ENCODE data around the gene IL6R.

The IL6R gene

DNA sequence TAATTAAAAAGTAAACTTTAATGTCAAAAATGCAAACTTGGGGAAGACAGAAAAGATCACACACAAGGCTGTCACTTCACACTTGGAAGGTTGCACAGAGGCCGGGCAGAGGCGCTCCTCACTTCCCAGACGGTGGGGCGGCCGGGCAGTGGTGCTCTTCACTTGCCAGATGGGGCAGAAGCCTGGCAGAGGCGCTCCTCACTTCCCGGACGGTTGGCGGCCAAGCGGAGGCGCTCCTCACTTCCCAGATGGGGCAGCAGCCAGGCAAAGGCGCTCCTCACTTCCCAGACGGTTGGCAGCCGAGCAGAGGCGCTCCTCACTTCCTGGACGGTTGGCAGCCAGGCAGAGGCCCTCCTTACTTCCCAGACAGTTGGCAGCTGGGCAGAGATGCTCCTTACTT lies 25.8 kb upstream of the IL6R start:
- TF ChIP-seq, protein P1, sequence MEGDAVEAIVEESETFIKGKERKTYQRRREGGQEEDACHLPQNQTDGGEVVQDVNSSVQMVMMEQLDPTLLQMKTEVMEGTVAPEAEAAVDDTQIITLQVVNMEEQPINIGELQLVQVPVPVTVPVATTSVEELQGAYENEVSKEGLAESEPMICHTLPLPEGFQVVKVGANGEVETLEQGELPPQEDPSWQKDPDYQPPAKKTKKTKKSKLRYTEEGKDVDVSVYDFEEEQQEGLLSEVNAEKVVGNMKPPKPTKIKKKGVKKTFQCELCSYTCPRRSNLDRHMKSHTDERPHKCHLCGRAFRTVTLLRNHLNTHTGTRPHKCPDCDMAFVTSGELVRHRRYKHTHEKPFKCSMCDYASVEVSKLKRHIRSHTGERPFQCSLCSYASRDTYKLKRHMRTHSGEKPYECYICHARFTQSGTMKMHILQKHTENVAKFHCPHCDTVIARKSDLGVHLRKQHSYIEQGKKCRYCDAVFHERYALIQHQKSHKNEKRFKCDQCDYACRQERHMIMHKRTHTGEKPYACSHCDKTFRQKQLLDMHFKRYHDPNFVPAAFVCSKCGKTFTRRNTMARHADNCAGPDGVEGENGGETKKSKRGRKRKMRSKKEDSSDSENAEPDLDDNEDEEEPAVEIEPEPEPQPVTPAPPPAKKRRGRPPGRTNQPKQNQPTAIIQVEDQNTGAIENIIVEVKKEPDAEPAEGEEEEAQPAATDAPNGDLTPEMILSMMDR (IDR thresholded peaks at IDR 0.05; ENCODE audit: low read depth, low read length), result no peak
- TF ChIP-seq MYC (IDR thresholded peaks at IDR 0.05; ENCODE audit: low read depth, low read length), result no peak
- TF ChIP-seq POLR2A (IDR thresholded peaks at IDR 0.05; ENCODE audit: extremely low read depth, insufficient read length), result no peak
- TF ChIP-seq, protein P2, sequence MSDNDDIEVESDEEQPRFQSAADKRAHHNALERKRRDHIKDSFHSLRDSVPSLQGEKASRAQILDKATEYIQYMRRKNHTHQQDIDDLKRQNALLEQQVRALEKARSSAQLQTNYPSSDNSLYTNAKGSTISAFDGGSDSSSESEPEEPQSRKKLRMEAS (IDR thresholded peaks at IDR 0.05; ENCODE audit: low read depth, low read length), result no peak
- no peak for DNase-seq (ENCODE audit: low read depth)
- H3K4me3 ChIP-seq (ENCODE audit: low read depth, low read length), result no peak overlapping the region

DNA sequence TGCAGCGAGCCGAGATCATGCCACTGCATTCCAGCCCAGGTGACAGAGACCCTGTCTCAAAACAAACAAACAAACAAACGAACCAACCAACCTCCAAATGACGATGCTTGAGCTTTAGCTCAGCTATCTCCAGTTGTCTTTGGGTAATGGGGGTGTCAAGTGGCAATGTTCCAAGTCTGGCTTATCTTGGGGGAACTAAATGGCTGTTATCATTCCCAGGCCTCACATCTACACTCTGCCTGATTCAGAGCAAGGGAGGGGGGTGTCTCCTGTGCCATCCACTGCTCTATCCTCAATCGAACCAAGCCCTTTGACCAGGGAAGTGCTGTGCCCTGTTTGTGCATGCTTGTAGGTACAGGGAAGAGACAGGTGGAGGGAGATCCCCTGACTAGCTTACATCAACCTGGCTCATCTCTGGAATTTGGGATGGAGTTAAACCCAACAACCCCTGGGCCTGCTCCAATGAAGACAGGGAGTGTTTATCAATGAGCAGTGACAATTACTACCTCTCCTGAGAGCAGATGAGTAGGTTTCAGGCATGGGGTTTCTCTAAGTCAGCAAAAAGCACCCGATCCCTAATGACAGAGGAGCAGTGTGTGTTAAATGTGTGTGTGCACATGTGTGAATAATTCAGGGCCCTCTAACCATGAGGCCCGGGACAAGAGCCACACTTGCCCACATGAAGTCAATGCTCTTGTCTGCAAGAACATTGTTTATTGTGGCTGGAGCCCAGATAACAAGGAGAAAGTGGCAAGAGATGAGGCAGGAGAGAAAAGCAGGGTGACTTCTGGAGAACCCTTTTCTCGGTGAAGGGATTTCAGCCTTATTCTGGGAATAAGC lies 20.3 kb upstream of the IL6R start:
- H3K4me3 ChIP-seq (ENCODE audit: low read depth, low read length), result no peak overlapping the region
- no peak for TF ChIP-seq MYC (IDR thresholded peaks at IDR 0.05; ENCODE audit: low read depth, low read length)
- TF ChIP-seq, protein P2 (IDR thresholded peaks at IDR 0.05; ENCODE audit: low read depth, low read length), result no peak
- no peak for TF ChIP-seq POLR2A (IDR thresholded peaks at IDR 0.05; ENCODE audit: extremely low read depth, insufficient read length)
- TF ChIP-seq, protein P1 (IDR thresholded peaks at IDR 0.05; ENCODE audit: low read depth, low read length), result no peak
- DNase-seq (ENCODE audit: low read depth), result no peak

DNA sequence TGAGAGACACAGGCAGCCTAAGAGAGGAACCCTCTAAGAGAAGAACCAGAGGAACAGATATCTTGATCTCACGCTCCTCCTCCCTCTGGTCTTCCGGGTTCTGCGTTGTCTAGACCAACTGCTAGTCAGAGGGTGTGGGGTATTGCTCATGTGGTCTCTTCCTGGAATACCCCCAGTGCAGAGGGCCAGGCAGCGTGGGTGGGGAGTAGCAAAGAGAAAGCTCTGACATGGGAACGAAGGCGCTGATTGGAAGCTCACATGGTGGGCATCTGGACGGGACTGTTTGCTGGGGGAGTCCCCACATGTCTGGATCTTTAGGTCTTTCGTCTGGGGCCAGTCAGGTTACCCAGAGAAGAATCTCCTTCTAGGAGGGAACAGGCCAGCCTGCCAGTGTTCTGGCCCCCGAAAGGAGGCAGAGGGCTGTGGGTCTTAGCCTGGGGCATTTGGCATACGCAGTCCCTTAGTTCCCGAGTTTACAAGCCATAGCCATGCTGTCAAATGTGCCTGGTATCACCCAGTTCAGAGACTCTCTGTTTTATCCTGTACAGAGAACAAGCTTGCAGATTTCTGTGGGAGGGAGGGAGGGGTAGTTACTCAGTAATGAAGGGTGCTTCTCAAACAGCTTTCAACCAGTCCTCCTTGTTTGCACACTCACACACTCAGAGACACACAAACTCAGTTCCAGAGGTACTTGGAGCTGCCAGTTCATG lies 18.3 kb upstream of the IL6R start:
- H3K4me3 ChIP-seq (ENCODE audit: low read depth, low read length), result no peak overlapping the region
- TF ChIP-seq, protein P2 (IDR thresholded peaks at IDR 0.05; ENCODE audit: low read depth, low read length), result no peak
- TF ChIP-seq MYC (IDR thresholded peaks at IDR 0.05; ENCODE audit: low read depth, low read length), result no peak
- TF ChIP-seq, protein P1 (IDR thresholded peaks at IDR 0.05; ENCODE audit: low read depth, low read length), result no peak
- no peak for TF ChIP-seq POLR2A (IDR thresholded peaks at IDR 0.05; ENCODE audit: extremely low read depth, insufficient read length)
- no peak for DNase-seq (ENCODE audit: low read depth)

DNA sequence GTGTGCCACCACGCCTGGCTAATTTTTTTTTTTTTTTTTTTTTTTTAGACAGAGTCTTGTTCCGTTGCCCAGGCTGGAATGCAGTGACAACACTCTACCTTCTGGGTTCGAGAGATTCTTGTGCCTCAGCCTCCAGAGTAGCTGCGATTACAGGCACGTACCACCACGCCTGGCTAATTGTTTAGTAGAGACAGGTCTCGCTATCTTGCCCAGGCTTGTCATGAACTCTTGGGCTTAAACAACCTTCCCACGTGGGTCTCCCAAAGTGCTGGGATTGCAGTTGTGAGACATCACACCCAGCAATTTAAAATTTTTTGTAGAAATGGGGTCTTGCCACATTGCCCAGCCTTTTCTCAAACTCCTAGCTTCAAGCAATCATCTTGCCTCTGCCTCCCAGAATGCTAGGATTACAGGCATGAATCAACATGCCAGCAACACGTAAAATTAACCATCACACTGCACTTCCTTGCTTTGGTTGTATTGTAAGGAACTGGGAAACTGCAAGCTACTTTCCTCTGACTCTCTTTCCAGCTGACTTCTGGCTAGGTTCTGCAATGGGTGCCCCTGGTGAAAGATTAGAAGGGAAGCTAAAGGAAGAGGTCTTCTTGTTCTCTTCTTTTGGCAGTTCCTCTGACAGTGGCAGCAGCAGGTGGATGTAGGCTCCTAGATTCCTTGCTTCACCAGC lies 13.9 kb upstream of the IL6R start:
- no peak overlapping the region for H3K4me3 ChIP-seq (ENCODE audit: low read depth, low read length)
- TF ChIP-seq MYC (IDR thresholded peaks at IDR 0.05; ENCODE audit: low read depth, low read length), result no peak
- TF ChIP-seq, protein P2 (IDR thresholded peaks at IDR 0.05; ENCODE audit: low read depth, low read length), result no peak
- no peak for TF ChIP-seq POLR2A (IDR thresholded peaks at IDR 0.05; ENCODE audit: extremely low read depth, insufficient read length)
- TF ChIP-seq, protein P1 (IDR thresholded peaks at IDR 0.05; ENCODE audit: low read depth, low read length), result no peak
- DNase-seq (ENCODE audit: low read depth), result no peak

DNA sequence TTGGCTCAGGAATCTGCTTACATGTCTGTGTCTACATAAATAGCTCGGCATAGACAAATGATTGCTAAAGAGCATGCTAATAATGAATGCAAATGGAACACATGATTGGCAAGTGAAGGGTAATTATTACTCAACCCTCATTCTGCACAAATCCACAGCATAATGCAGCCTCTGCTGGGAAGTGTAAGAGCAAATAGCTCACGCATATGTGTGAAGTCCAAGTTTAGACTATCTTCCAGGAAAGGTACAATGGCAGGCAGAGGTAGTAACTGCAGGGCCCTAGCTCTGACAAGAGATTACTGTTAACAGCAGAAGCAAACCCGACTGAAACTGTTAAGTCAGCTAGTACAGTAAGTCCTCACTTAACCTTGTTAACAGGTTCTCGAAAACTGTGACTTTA lies 7.0 kb upstream of the IL6R start:
- H3K4me3 ChIP-seq (ENCODE audit: low read depth, low read length), result no peak overlapping the region
- TF ChIP-seq POLR2A (IDR thresholded peaks at IDR 0.05; ENCODE audit: extremely low read depth, insufficient read length) (no peak), MYC (IDR thresholded peaks at IDR 0.05; ENCODE audit: low read depth, low read length) (no peak)
- TF ChIP-seq, protein P2 (IDR thresholded peaks at IDR 0.05; ENCODE audit: low read depth, low read length), result no peak
- TF ChIP-seq, protein P1 (IDR thresholded peaks at IDR 0.05; ENCODE audit: low read depth, low read length), result no peak
- DNase-seq (ENCODE audit: low read depth), result peak; percentile 33

Measured in NB4 (cell line).